Measurements from ENCODE around the gene PRKAG2.

Gene PRKAG2

GRCh38 chr7:151786936-151787335 is 90.0 kb downstream of the PRKAG2 start:
- no peak overlapping the region for H3K27ac ChIP-seq (ENCODE audit: low read depth, low read length)
- no peaks in the 10 kb centered on the region for H3K27me3 ChIP-seq (ENCODE audit: low read length)
- H3K9me2 ChIP-seq (replicated peaks; ENCODE audit: insufficient read depth, low read length), result no peaks in the 10 kb centered on the region
- no peak overlapping the region for H2AFZ ChIP-seq (ENCODE audit: low read depth, low read length, severe bottlenecking)
- no peaks in the 10 kb centered on the region for H4K20me1 ChIP-seq (ENCODE audit: low read depth, low read length)
- H3K79me2 ChIP-seq (ENCODE audit: insufficient read depth, low read length), result no peaks in the 10 kb centered on the region
- no peak overlapping the region for H3K4me3 ChIP-seq (ENCODE audit: insufficient read depth, low read length, poor library complexity, severe bottlenecking)
- H3K9ac ChIP-seq (ENCODE audit: low read length), result no peak overlapping the region
- TF ChIP-seq EZH2phosphoT487 (conservative IDR thresholded peaks at IDR 0.05; ENCODE audit: low read length), result no peak
- TF ChIP-seq, protein P1, sequence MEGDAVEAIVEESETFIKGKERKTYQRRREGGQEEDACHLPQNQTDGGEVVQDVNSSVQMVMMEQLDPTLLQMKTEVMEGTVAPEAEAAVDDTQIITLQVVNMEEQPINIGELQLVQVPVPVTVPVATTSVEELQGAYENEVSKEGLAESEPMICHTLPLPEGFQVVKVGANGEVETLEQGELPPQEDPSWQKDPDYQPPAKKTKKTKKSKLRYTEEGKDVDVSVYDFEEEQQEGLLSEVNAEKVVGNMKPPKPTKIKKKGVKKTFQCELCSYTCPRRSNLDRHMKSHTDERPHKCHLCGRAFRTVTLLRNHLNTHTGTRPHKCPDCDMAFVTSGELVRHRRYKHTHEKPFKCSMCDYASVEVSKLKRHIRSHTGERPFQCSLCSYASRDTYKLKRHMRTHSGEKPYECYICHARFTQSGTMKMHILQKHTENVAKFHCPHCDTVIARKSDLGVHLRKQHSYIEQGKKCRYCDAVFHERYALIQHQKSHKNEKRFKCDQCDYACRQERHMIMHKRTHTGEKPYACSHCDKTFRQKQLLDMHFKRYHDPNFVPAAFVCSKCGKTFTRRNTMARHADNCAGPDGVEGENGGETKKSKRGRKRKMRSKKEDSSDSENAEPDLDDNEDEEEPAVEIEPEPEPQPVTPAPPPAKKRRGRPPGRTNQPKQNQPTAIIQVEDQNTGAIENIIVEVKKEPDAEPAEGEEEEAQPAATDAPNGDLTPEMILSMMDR (IDR thresholded peaks at IDR 0.05; ENCODE audit: insufficient read depth, low read length, poor library complexity, severe bottlenecking), result no peak
- H3K4me2 ChIP-seq (ENCODE audit: low read depth, low read length, poor library complexity, severe bottlenecking), result no peak overlapping the region
- H3K9me3 ChIP-seq (ENCODE audit: insufficient read depth, low read length), result no peaks in the 10 kb centered on the region
- no peaks in the 10 kb centered on the region for H3K36me3 ChIP-seq (ENCODE audit: low read length)
- H3F3A ChIP-seq (ENCODE audit: insufficient read depth), result no peaks in the 10 kb centered on the region

GRCh38 chr7:151786241-151786640 is 90.7 kb downstream of the PRKAG2 start:
- Histone ChIP-seq H3K4me3 (ENCODE audit: insufficient read depth, low read length, poor library complexity, severe bottlenecking) (no peak overlapping the region), H3K9me3 (ENCODE audit: insufficient read depth, low read length) (no peaks in the 10 kb centered on the region), H3K27ac (ENCODE audit: low read depth, low read length) (no peak overlapping the region), H3K4me2 (ENCODE audit: low read depth, low read length, poor library complexity, severe bottlenecking) (no peak overlapping the region), H3K27me3 (ENCODE audit: low read length) (no peaks in the 10 kb centered on the region), H2AFZ (ENCODE audit: low read depth, low read length, severe bottlenecking) (no peak overlapping the region), H3K9ac (ENCODE audit: low read length) (no peak overlapping the region), H3K36me3 (ENCODE audit: low read length) (no peaks in the 10 kb centered on the region), H3K9me2 (replicated peaks; ENCODE audit: insufficient read depth, low read length) (no peaks in the 10 kb centered on the region), H3K79me2 (ENCODE audit: insufficient read depth, low read length) (no peaks in the 10 kb centered on the region), H4K20me1 (ENCODE audit: low read depth, low read length) (no peaks in the 10 kb centered on the region), H3F3A (ENCODE audit: insufficient read depth) (no peaks in the 10 kb centered on the region)
- no peak for TF ChIP-seq EZH2phosphoT487 (conservative IDR thresholded peaks at IDR 0.05; ENCODE audit: low read length)
- TF ChIP-seq, protein P1 (IDR thresholded peaks at IDR 0.05; ENCODE audit: insufficient read depth, low read length, poor library complexity, severe bottlenecking), result no peak

DNA sequence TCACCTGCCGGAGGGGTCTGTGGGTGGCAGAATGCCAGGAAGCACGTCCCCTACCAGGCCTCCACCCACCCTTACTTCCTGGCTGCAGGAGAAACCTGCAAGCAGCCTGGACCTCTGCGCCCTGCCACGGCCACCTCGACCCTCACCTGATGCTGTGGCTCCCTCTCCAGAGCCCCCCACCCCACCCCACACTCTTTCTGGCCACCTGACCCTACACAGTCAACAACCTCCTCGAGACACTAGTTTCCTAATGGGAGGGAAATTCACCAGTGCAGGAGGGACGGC is 91.3 kb downstream of the PRKAG2 start:
- H3K27ac ChIP-seq (ENCODE audit: low read depth, low read length), result no peak overlapping the region
- no peaks in the 10 kb centered on the region for H3F3A ChIP-seq (ENCODE audit: insufficient read depth)
- H3K36me3 ChIP-seq (ENCODE audit: low read length), result no peaks in the 10 kb centered on the region
- H3K9ac ChIP-seq (ENCODE audit: low read length), result no peak overlapping the region
- no peaks in the 10 kb centered on the region for H4K20me1 ChIP-seq (ENCODE audit: low read depth, low read length)
- no peaks in the 10 kb centered on the region for H3K27me3 ChIP-seq (ENCODE audit: low read length)
- no peak overlapping the region for H2AFZ ChIP-seq (ENCODE audit: low read depth, low read length, severe bottlenecking)
- TF ChIP-seq EZH2phosphoT487 (conservative IDR thresholded peaks at IDR 0.05; ENCODE audit: low read length), result no peak
- TF ChIP-seq, protein P1 (IDR thresholded peaks at IDR 0.05; ENCODE audit: insufficient read depth, low read length, poor library complexity, severe bottlenecking), result no peak
- no peak overlapping the region for H3K4me2 ChIP-seq (ENCODE audit: low read depth, low read length, poor library complexity, severe bottlenecking)
- no peaks in the 10 kb centered on the region for H3K79me2 ChIP-seq (ENCODE audit: insufficient read depth, low read length)
- H3K9me2 ChIP-seq (replicated peaks; ENCODE audit: insufficient read depth, low read length), result no peaks in the 10 kb centered on the region
- H3K9me3 ChIP-seq (ENCODE audit: insufficient read depth, low read length), result no peaks in the 10 kb centered on the region
- no peak overlapping the region for H3K4me3 ChIP-seq (ENCODE audit: insufficient read depth, low read length, poor library complexity, severe bottlenecking)
